Hematopoietic multipotent progenitor cell treated with erythropoietin and hydrocortisone succinate and interleukin-3 and kit ligand, for 17 days (in vitro differentiated cells): ENCODE results near the gene MAP1S.
"Not testable (repeated sequence)": the region's sequence is repeated elsewhere in the genome, so short reads cannot be mapped to it uniquely, and the experiment has no call there.

Experiments used
- DNase-seq: peaks from one replicate; pipeline ENCODE4 v3.0.0-alpha.2; 2015; ENCODE audit warnings: low spot score

Gene MAP1S

GRCh38 chr19:17765069-17765618, 45.9 kb downstream of the MAP1S start:
- peak; percentile 31 for DNase-seq

- peak; percentile 63 for DNase-seq
Observed at GRCh38 chr19:17766543-17767131, 47.4 kb downstream of the MAP1S start.

GRCh38 chr19:17767559-17767958, 48.3 kb downstream of the MAP1S start:
- peak; percentile 62 for DNase-seq

GRCh38 chr19:17770613-17771012, 51.3 kb downstream of the MAP1S start:
- no peak for DNase-seq

- DNase-seq: no peak
Observed at GRCh38 chr19:17772172-17772571, 52.9 kb downstream of the MAP1S start.

GRCh38 chr19:17775245-17775927, 56.1 kb downstream of the MAP1S start:
- peak; percentile 58 for DNase-seq

- DNase-seq: no peak
Observed at GRCh38 chr19:17775991-17776803, 56.9 kb downstream of the MAP1S start.

GRCh38 chr19:17777840-17778239, 58.6 kb downstream of the MAP1S start:
- DNase-seq: not testable (repeated sequence)

GRCh38 chr19:17778251-17778967, 59.1 kb downstream of the MAP1S start:
- peak; percentile 57 for DNase-seq

GRCh38 chr19:17778968-17779929, 60.0 kb downstream of the MAP1S start:
- DNase-seq: no peak

- DNase-seq: no peak
Observed at GRCh38 chr19:17780781-17781180, 61.5 kb downstream of the MAP1S start.

- DNase-seq: not testable (repeated sequence)
Observed at GRCh38 chr19:17783721-17784120, 64.4 kb downstream of the MAP1S start.
